ENCODE data around the gene SLC16A3.
"Not testable (repeated sequence)": the region's sequence is repeated elsewhere in the genome, so short reads cannot be mapped to it uniquely, and the experiment has no call there.

SLC16A3 gene

GRCh38 chr17:82188001-82188961, 40.6 kb upstream of the SLC16A3 start:
- no peak for TF ChIP-seq CTCF (IDR thresholded peaks at IDR 0.05; ENCODE audit: extremely low read depth, missing control alignments)
- DNase-seq (ENCODE audit: low spot score) = no peak

DNA sequence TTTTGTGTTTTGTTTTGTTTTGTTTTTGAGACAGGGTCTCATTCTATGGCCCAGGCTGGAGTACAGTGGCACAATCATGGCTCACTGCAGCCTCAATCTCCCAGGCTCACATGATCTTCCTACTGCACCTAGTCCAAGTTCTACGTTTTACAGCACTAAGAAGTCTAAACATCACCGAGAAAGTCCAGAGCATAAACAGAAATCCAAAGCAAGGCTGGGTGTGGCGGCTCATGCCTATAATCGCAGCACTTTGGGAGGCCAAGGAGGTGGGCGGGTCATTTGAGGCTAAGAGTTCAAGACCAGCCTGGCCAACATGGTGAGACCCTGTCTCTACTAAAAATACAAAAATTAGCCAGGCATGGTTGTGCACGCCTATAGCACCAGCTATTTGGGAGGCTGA, 35.8 kb upstream of the SLC16A3 start:
- DNase-seq (ENCODE audit: low spot score) = not testable (repeated sequence)

- DNase-seq (ENCODE audit: low spot score) = no peak
- no peak for TF ChIP-seq CTCF (IDR thresholded peaks at IDR 0.05; ENCODE audit: extremely low read depth, missing control alignments)
These were observed 35.2 kb upstream of the SLC16A3 start for GRCh38 chr17:82193520-82194220.

DNA sequence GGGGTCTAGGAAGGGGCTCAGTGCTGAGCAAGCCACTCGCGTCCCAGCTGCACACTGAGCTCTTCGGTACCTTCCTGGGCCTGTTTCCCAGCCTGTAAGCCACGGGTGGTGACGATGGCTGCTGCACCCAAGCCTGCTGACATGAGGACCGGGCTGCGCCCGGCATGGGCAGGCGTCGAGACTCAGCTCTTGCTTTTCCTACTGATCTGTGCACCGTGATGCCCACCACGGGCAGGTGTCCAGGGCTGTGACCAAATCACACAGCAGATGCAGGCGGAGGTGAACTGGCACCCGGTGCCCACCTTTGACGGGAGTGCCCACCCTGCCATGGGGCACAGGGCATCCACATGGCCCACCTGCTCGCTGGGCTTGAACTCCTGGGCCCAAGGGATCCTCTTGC, 34.1 kb upstream of the SLC16A3 start:
- no peak for TF ChIP-seq CTCF (IDR thresholded peaks at IDR 0.05; ENCODE audit: extremely low read depth, missing control alignments)
- DNase-seq (ENCODE audit: low spot score) = no peak

GRCh38 chr17:82195675-82196672, 32.9 kb upstream of the SLC16A3 start:
- TF ChIP-seq CTCF (IDR thresholded peaks at IDR 0.05; ENCODE audit: extremely low read depth, missing control alignments) = no peak

DNA sequence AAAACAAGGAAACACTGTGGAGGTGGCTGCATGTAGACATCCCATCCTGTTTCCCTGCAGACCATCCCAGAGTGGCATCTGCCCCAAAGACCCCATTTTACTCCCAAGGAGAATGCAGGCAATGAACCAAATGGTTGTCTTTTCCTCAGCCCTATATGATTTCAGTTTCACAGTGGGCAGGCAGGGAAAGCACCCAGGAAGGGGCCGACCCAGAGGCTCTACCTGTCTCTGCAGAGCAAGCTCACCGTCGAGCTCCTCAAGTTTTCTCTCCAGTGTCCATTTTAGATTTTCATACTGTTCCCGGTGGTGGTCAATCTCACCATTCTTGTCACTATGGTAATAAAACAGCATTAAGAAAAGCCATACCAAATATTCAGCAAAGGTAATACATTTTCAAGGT, 30.8 kb upstream of the SLC16A3 start:
- peak; percentile 56 for DNase-seq (ENCODE audit: low spot score)
- no peak for TF ChIP-seq CTCF (IDR thresholded peaks at IDR 0.05; ENCODE audit: extremely low read depth, missing control alignments)

More at GRCh38 chr17:82195675-82196672, 32.9 kb upstream of the SLC16A3 start:
- DNase-seq (ENCODE audit: low spot score) = no peak

DNA sequence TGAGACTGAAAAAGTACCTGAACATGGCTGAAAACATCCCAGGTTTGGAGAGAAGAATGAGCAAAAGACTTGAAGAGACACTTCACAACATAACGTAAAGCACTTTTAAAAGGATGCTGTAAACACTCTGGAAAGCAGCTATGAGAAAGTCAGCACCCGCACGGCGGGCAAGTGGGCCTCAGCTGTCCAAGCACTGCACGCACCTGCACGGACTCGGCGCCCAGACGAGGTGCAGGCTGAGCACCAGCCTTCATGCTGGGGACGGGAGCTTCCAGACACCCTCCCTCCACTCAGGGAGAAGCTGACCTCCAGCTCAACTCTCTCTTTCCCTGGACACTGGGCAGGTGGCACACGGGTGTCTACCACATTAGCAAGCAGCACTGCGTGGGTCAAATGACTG, 29.3 kb upstream of the SLC16A3 start:
- no peak for DNase-seq (ENCODE audit: low spot score)
- TF ChIP-seq CTCF (IDR thresholded peaks at IDR 0.05; ENCODE audit: extremely low read depth, missing control alignments) = no peak

All from GM20000 (cell line).